ENCODE measurements around the gene MLC1. TPM values are rescaled to one million over a fixed set of nuclear protein-coding genes. Genes with fewer than 3 reads are reported as not detected.
"Not testable (repeated sequence)": the region's sequence is repeated elsewhere in the genome, so short reads cannot be mapped to it uniquely, and the experiment has no call there.

MLC1 gene
- total RNA-seq, 1 donor from 2014 or later: 0.66 TPM

DNA sequence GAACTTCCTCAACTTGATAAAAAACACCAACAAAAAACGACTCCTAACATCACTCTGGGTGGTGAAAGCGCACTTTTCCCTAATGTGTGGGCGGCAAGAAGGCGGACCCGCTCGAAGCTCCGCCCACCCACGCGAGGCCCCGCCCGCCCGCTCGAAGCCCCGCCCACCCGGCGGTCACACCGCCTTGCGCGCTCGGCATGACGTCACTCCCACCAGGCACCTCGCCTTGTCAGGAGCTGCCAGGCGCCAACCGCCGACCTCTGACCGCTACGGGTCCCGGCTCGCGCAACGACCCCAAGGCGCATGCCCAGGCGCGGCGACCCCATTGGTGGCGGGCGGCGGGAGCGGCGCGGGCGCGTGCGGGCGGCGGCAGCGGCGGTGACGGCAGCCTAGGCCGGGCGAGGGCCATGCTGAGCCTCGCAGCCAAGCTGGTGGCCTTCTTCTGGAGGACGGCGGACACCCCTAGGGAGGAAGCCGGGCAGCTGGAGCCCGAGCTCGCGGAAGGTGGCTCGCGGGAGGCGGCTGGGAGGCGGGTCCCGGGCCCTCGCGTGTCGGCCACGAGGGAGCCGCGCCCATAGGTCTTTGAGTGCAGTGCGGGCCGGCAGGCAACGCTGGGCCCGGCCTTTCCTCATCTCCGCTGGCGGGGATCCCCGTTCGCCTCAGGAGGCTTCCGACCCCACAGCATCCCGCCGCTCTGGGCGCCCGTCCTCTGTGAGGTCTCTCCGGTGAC, 4.6 kb upstream of the MLC1 start, which contains the start of gene MOV10L1:
Gene MOV10L1, plus strand, starts transcription at position 325 of the 730 bp plus-strand sequence. Its CDS starts 83 bp downstream, at position 408.
- Histone ChIP-seq H3K36me3 (no peaks in the 10 kb centered on the region), H3K9me3 (replicated peaks) (peaks cover 9% of the 10 kb centered on the region), H3K4me1 (no peaks in the 10 kb centered on the region), H3K27ac (replicated peaks) (no peak within 1 kb of the TSS), H3K27me3 (ENCODE audit: low read depth) (peaks cover 26% of the 10 kb centered on the region), H3K4me3 (no peak within 1 kb of the TSS)
- intact Hi-C loops (cut with micrococcal nuclease): no loop called here
- no peak for DNase-seq
- TF ChIP-seq, protein P1, sequence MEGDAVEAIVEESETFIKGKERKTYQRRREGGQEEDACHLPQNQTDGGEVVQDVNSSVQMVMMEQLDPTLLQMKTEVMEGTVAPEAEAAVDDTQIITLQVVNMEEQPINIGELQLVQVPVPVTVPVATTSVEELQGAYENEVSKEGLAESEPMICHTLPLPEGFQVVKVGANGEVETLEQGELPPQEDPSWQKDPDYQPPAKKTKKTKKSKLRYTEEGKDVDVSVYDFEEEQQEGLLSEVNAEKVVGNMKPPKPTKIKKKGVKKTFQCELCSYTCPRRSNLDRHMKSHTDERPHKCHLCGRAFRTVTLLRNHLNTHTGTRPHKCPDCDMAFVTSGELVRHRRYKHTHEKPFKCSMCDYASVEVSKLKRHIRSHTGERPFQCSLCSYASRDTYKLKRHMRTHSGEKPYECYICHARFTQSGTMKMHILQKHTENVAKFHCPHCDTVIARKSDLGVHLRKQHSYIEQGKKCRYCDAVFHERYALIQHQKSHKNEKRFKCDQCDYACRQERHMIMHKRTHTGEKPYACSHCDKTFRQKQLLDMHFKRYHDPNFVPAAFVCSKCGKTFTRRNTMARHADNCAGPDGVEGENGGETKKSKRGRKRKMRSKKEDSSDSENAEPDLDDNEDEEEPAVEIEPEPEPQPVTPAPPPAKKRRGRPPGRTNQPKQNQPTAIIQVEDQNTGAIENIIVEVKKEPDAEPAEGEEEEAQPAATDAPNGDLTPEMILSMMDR (IDR thresholded peaks at IDR 0.05; ENCODE audit: borderline replicate concordance): no peak

DNA sequence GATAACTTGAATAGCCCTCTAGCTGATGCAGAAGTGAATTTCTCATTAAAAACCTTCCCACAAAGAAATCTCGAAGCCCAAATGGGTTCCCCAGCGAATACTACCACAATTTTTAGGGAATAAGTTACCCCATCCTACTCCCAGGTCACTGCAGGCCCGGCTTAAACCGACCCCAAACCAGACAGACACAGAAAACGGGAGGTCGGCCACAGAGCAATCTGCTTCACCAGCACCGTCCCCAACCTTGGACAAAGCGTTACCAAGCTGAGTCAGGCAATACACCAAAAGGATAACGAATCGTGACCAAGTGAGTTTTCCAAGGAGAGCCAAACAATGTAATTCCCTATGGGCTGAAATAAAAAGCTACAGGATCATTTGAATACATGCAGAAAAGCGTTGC, 4.0 kb upstream of the MLC1 start:
- Histone ChIP-seq H3K4me1 (no peaks in the 10 kb centered on the region), H3K27me3 (ENCODE audit: low read depth) (peaks cover 21% of the 10 kb centered on the region), H3K4me3 (no peak overlapping the region), H3K36me3 (no peaks in the 10 kb centered on the region), H3K9me3 (replicated peaks) (peaks cover 9% of the 10 kb centered on the region), H3K27ac (replicated peaks) (no peak overlapping the region)
- no peak for DNase-seq
- intact Hi-C loops (cut with micrococcal nuclease): no loop called here
- TF ChIP-seq, protein P1 (IDR thresholded peaks at IDR 0.05; ENCODE audit: borderline replicate concordance): no peak

DNA sequence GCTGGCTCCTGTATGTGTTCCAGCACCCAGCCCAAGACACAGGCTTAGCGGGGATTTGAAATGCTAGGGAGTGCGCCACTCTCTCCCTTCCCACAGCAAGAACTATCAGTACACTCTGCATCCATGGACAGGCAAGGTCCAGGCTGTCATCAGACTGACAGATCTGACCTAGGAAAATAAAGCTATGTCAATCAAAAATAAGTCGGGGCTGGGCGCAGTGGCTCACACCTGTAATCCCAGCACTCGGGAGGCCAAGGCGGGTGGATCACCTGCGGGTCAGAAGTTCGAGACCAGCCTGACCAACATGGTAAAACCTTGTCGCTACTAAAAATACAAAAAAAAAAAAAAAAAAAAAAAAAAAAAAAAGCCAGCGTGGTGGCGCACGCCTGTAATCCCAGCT, 2.9 kb upstream of the MLC1 start:
- intact Hi-C loops (cut with micrococcal nuclease): no loop called here
- DNase-seq: no peak

GRCh38 chr22:50087646-50088045, 2.4 kb upstream of the MLC1 start:
- peaks cover 9% of the 10 kb centered on the region for H3K9me3 ChIP-seq (replicated peaks)
- TF ChIP-seq, protein P1 (IDR thresholded peaks at IDR 0.05; ENCODE audit: borderline replicate concordance): no peak
- H3K27me3 ChIP-seq (ENCODE audit: low read depth): peaks cover 11% of the 10 kb centered on the region
- no peak for DNase-seq
- intact Hi-C loops (cut with micrococcal nuclease): no loop called here
- H3K36me3 ChIP-seq: no peaks in the 10 kb centered on the region
- no peak overlapping the region for H3K4me3 ChIP-seq
- no peaks in the 10 kb centered on the region for H3K4me1 ChIP-seq
- no peak overlapping the region for H3K27ac ChIP-seq (replicated peaks)

More for the DNA sequence above, 2.9 kb upstream of the MLC1 start:
- TF ChIP-seq, protein P1 (IDR thresholded peaks at IDR 0.05; ENCODE audit: borderline replicate concordance): no peak
- Histone ChIP-seq H3K36me3 (no peaks in the 10 kb centered on the region), H3K27ac (replicated peaks) (no peak overlapping the region), H3K9me3 (replicated peaks) (peaks cover 9% of the 10 kb centered on the region), H3K4me1 (no peaks in the 10 kb centered on the region), H3K4me3 (no peak overlapping the region), H3K27me3 (ENCODE audit: low read depth) (peaks cover 11% of the 10 kb centered on the region)

- H3K4me3 ChIP-seq; intact Hi-C loops (cut with micrococcal nuclease); H3K27ac ChIP-seq (replicated peaks); DNase-seq; H3K9me3 ChIP-seq (replicated peaks); H3K4me1 ChIP-seq; H3K36me3 ChIP-seq: not testable (repeated sequence)
- peaks cover 10% of the 10 kb centered on the region for H3K27me3 ChIP-seq (ENCODE audit: low read depth)
Measured at GRCh38 chr22:50086975-50087374, 1.7 kb upstream of the MLC1 start.

GRCh38 chr22:50086526-50086925, 1.3 kb upstream of the MLC1 start:
- Histone ChIP-seq H3K27ac (replicated peaks) (no peak overlapping the region), H3K27me3 (ENCODE audit: low read depth) (peaks cover 6% of the 10 kb centered on the region), H3K36me3 (no peaks in the 10 kb centered on the region), H3K9me3 (replicated peaks) (peaks cover 9% of the 10 kb centered on the region), H3K4me3 (no peak overlapping the region), H3K4me1 (no peaks in the 10 kb centered on the region)
- TF ChIP-seq, protein P1 (IDR thresholded peaks at IDR 0.05; ENCODE audit: borderline replicate concordance): no peak
- intact Hi-C loops (cut with micrococcal nuclease): no loop called here
- no peak for DNase-seq

Measured in left ventricle myocardium inferior (tissue), 1 donor.